Endothelial cell of umbilical vein (primary cell): ENCODE data around the gene CDH15. TPM values are rescaled to one million over a fixed set of nuclear protein-coding genes. Genes with fewer than 3 reads are reported as not detected.

Experiments
- BruUV-seq: library from RNA; stranded (reverse); fragments of 400-500 nt; replicated peaks from 2 replicates; lab custom pipeline; 2021; lab: Mats Ljungman, UMichigan
- CTCF ChIA-PET: fragments of 300-600, 350-600 bp; sonication (Branson Sonifier 250); formaldehyde crosslinking; loops from one replicate; lab custom pipeline; 2021; ENCODE audit warnings: antibody characterized with exemption, inconsistent platforms; lab: Charles Lee
- POLR2A ChIA-PET: fragments of 300-600, 350-600 bp; sonication (Branson Sonifier 250); formaldehyde crosslinking; loops from one replicate; lab custom pipeline; 2021; ENCODE audit warnings: antibody characterized with exemption, inconsistent platforms; lab: Charles Lee
- DNase-seq: peaks from one replicate; pipeline ENCODE4 v3.0.0-alpha.2; 2011; ENCODE audit warnings: low read depth, low spot score
- FAIRE-seq: peaks from 2 replicates; lab custom pipeline; 2011; peaks lifted over from hg19 to GRCh38; lab: Jason Lieb, UNC
- H2AFZ ChIP-seq: 2 replicates; pipeline ENCODE4 v1.6.0; 2012; ENCODE audit warnings: low read depth, low read length, control low read depth, inconsistent platforms
- H3K27ac ChIP-seq: 2 replicates; pipeline ENCODE4 v1.5.1; 2011; ENCODE audit warnings: low read depth, mild to moderate bottlenecking, control low read depth, low read length, moderate library complexity; ENCODE audit not compliant: insufficient read depth
- H3K27me3 ChIP-seq, 2 experiments: 2 replicates each; pipeline versions ENCODE4 v1.6.0 to v1.6.1; 2011; ENCODE audit warnings: low read length in 2 of 2, mixed read lengths in 1 of 2; ENCODE audit not compliant: control insufficient read depth in 2 of 2, insufficient read depth in 2 of 2
- H3K36me3 ChIP-seq, 2 experiments: 2 replicates in 1 of 2; 3 replicates in 1 of 2; pipeline ENCODE4 v1.5.1; 2011; ENCODE audit warnings: low read length in 2 of 2, mild to moderate bottlenecking in 1 of 2, moderate library complexity in 1 of 2; ENCODE audit not compliant: control insufficient read depth in 2 of 2, insufficient read depth in 2 of 2; ENCODE audit errors: extremely low read depth in 1 of 2
- H3K4me1 ChIP-seq: 3 replicates; pipeline ENCODE4 v1.5.1; 2011; ENCODE audit warnings: mild to moderate bottlenecking, low read length; ENCODE audit not compliant: control insufficient read depth, insufficient read depth; ENCODE audit errors: extremely low read depth
- H3K4me2 ChIP-seq: 2 replicates; pipeline ENCODE4 v1.6.1; 2011; ENCODE audit warnings: low read length, control low read depth, mixed read lengths; ENCODE audit not compliant: insufficient read depth
- H3K4me3 ChIP-seq, 3 experiments: fragments of 200-600 bp in 1 of 3; sonication (generic), shearing (Covaris generic) in 1 of 3; replicated peaks in 1 of 3; 2 replicates each; pipeline ENCODE4 v1.5.1; 2011 to 2016; ENCODE audit warnings: control low read depth in 3 of 3, low read length in 3 of 3, mild to moderate bottlenecking in 2 of 3, inconsistent platforms in 1 of 3, low read depth in 1 of 3, moderate library complexity in 1 of 3; ENCODE audit not compliant: insufficient read depth in 1 of 3
- H3K79me2 ChIP-seq: 2 replicates; pipeline ENCODE4 v1.6.0; 2012; ENCODE audit warnings: low read length, inconsistent platforms; ENCODE audit not compliant: control insufficient read depth, insufficient read depth
- H3K9ac ChIP-seq: replicated peaks from 2 replicates; pipeline ENCODE3; 2011; ENCODE audit warnings: low read length, control low read depth; ENCODE audit not compliant: insufficient read depth; ENCODE audit errors: extremely low read depth
- H3K9me1 ChIP-seq: replicated peaks from 3 replicates; pipeline ENCODE4 v1.6.0; 2011; ENCODE audit warnings: mild to moderate bottlenecking, low read length; ENCODE audit not compliant: control insufficient read depth, insufficient read depth; ENCODE audit errors: extremely low read depth
- H3K9me3 ChIP-seq: replicated peaks from 2 replicates; pipeline ENCODE4 v1.5.1; 2012; ENCODE audit warnings: low read length, inconsistent platforms; ENCODE audit not compliant: control insufficient read depth, insufficient read depth
- H4K20me1 ChIP-seq: replicated peaks from 2 replicates; pipeline ENCODE3; 2011; ENCODE audit warnings: mild to moderate bottlenecking, low read length; ENCODE audit not compliant: control insufficient read depth, insufficient read depth; ENCODE audit errors: extremely low read depth
- EZH2 ChIP-seq: IDR thresholded peaks from 2 replicates; pipeline ENCODE4 v1.6.1; 2012; ENCODE audit warnings: borderline replicate concordance, low read depth, mild to moderate bottlenecking, moderate library complexity, low read length, inconsistent platforms; ENCODE audit not compliant: severe bottlenecking
- FOS ChIP-seq: IDR thresholded peaks from 2 replicates; pipeline ENCODE4 v1.6.1; 2011; ENCODE audit warnings: mild to moderate bottlenecking, low read length, moderate library complexity, borderline replicate concordance; ENCODE audit not compliant: insufficient read depth
- GATA2 ChIP-seq: IDR thresholded peaks from 2 replicates; pipeline ENCODE4 v1.7.0; 2011; ENCODE audit warnings: low read depth, mild to moderate bottlenecking, moderate library complexity, mixed read lengths, low read length; ENCODE audit not compliant: insufficient read length, insufficient read depth
- JUN ChIP-seq: IDR thresholded peaks from 2 replicates; pipeline ENCODE4 v1.6.1; 2011; ENCODE audit warnings: borderline replicate concordance, low read depth; ENCODE audit not compliant: insufficient read length, insufficient read depth
- MYC ChIP-seq: IDR thresholded peaks from one replicate; pipeline ENCODE4 v1.6.1; 2011; ENCODE audit warnings: mild to moderate bottlenecking, low read depth, low read length
- POLR2A ChIP-seq: IDR thresholded peaks from 2 replicates; pipeline ENCODE4 v1.6.1; 2012; ENCODE audit warnings: low read depth, mild to moderate bottlenecking, control low read depth, low read length
- POLR2AphosphoS5 ChIP-seq: IDR thresholded peaks from 2 replicates; pipeline ENCODE4 v1.6.1; 2012; ENCODE audit warnings: low read depth, mild to moderate bottlenecking, control low read depth, low read length, moderate library complexity; ENCODE audit not compliant: insufficient read depth
- dilution Hi-C: fragments of 300-500 bp; cut with MboI; formaldehyde crosslinking; loops from one replicate; pipeline ENCODE4 v1.15.0; 2019; ENCODE audit warnings: low sequenced_read_pairs; ENCODE audit not compliant: extremely low pct_ligation_motif_present
- intact Hi-C: fragments of 100-400 bp; cut with micrococcal nuclease; formaldehyde crosslinking; loops from one replicate; pipeline ENCODE4 v1.10.0; 2022
- polyA plus RNA-seq, 4 experiments: library from polyadenylated mRNA; depleted of rRNA in 3 of 4; stranded (reverse) in 3 of 4; unstranded in 1 of 4; fragments of >200 nt; gene quantifications; 2 replicates each; pipeline versions ENCODE4 v1.2.1 to v1.2.3, GENCODE V29; 2011 to 2012; ENCODE audit warnings: missing spikeins in 1 of 4
- total RNA-seq: library from RNA; stranded (reverse); gene quantifications from 2 replicates; pipeline ENCODE4 v1.2.3, GENCODE V29; 2021
- TF ChIP-seq, protein P1 (sequence below): IDR thresholded peaks from 2 replicates; pipeline ENCODE4 v1.6.1; 2011; ENCODE audit not compliant: insufficient read depth, insufficient read length
- TF ChIP-seq, protein P2 (sequence below), 2 donors: IDR thresholded peaks; 1 replicate in 1 of 2; 2 replicates in 1 of 2; pipeline ENCODE4 v1.5.1; 2011; ENCODE audit warnings: low read length in 2 of 2, mild to moderate bottlenecking in 2 of 2, moderate library complexity in 2 of 2, control low read depth in 1 of 2, inconsistent platforms in 1 of 2, low read depth in 1 of 2; ENCODE audit not compliant: insufficient read depth in 1 of 2; ENCODE audit errors: extremely low read depth in 1 of 2

The CDH15 gene
- total and polyA plus RNA-seq, 2 donors (not counting 3 experiments of a cell fraction or from before 2014, with no cell fraction given) = 0.44 TPM; not detected in 1

- no peak overlapping the region for H3K4me2 ChIP-seq
- no peaks in the 10 kb centered on the region for H3K9me3 ChIP-seq
- no peaks in the 10 kb centered on the region for H3K9me1 ChIP-seq
- peaks cover 3% of the 10 kb centered on the region for H3K4me1 ChIP-seq
- no peaks in the 10 kb centered on the region for H3K27me3 ChIP-seq
- no peaks in the 10 kb centered on the region for H4K20me1 ChIP-seq
- no peaks in the 10 kb centered on the region for H3K36me3 ChIP-seq
- H2AFZ ChIP-seq = no peak overlapping the region
- intact Hi-C loops = loop anchor here (1.0 to 5.0 kb wide), 4 partner anchors 225 to 424 kb away; no protein-coding TSS in a partner anchor
- H3K27ac ChIP-seq = no peak overlapping the region
- no peak overlapping the region for H3K4me3 ChIP-seq
- CTCF ChIA-PET = interaction anchor here (0.8 to 2.9 kb wide), 13 partner anchors 10 to 429 kb away, joined by 3 to 23 read pairs (median 5); partner anchors contain the start of genes ACSF3 and PIEZO1
- POLR2A ChIA-PET = no interaction called here
- H3K9ac ChIP-seq = no peak overlapping the region
- no peak for FAIRE-seq
- DNase-seq = no peak
- no peak for TF ChIP-seq FOS
- TF ChIP-seq, protein P1, sequence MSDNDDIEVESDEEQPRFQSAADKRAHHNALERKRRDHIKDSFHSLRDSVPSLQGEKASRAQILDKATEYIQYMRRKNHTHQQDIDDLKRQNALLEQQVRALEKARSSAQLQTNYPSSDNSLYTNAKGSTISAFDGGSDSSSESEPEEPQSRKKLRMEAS = no peak
- no peak for TF ChIP-seq MYC
- no peak for TF ChIP-seq JUN
- TF ChIP-seq, protein P2, sequence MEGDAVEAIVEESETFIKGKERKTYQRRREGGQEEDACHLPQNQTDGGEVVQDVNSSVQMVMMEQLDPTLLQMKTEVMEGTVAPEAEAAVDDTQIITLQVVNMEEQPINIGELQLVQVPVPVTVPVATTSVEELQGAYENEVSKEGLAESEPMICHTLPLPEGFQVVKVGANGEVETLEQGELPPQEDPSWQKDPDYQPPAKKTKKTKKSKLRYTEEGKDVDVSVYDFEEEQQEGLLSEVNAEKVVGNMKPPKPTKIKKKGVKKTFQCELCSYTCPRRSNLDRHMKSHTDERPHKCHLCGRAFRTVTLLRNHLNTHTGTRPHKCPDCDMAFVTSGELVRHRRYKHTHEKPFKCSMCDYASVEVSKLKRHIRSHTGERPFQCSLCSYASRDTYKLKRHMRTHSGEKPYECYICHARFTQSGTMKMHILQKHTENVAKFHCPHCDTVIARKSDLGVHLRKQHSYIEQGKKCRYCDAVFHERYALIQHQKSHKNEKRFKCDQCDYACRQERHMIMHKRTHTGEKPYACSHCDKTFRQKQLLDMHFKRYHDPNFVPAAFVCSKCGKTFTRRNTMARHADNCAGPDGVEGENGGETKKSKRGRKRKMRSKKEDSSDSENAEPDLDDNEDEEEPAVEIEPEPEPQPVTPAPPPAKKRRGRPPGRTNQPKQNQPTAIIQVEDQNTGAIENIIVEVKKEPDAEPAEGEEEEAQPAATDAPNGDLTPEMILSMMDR (IDR thresholded peaks at IDR 0.05; ENCODE audit: extremely low read depth in 1 of 2, insufficient read depth in 1 of 2, low read depth in 1 of 2, low read length in 2 of 2) = no peak
- no peak for TF ChIP-seq GATA2
- TF ChIP-seq EZH2 = no peak
- TF ChIP-seq POLR2AphosphoS5 = no peak
- TF ChIP-seq POLR2A = no peak
- no peaks in the 10 kb centered on the region for H3K79me2 ChIP-seq
- BruUV-seq = no TSS peak
- dilution Hi-C loops = no loop called here
Measured at GRCh38 chr16:89166696-89167424, 4.7 kb upstream of the CDH15 start.
